GM13976 (cell line): Measurements from ENCODE around the gene COTL1.

ENCODE experiments used
- DNase-seq: peaks from one replicate; pipeline ENCODE4 v3.0.0; 2012; ENCODE audit warnings: low spot score
- in situ Hi-C: fragments of 300-500 bp; cut with MboI; formaldehyde crosslinking; loops from one replicate; pipeline ENCODE4 v1.12.0; 2022; ENCODE audit warnings: low sequenced_read_pairs, mixed read lengths, inconsistent platforms; ENCODE audit not compliant: unreplicated experiment
- TF ChIP-seq, protein P1 (sequence below): IDR thresholded peaks from 2 replicates; pipeline ENCODE4 v1.5.1; 2012; ENCODE audit warnings: borderline replicate concordance, mild to moderate bottlenecking; ENCODE audit not compliant: insufficient read depth; ENCODE audit errors: extremely low read depth, missing control alignments, control extremely low read depth

COTL1 gene

DNA sequence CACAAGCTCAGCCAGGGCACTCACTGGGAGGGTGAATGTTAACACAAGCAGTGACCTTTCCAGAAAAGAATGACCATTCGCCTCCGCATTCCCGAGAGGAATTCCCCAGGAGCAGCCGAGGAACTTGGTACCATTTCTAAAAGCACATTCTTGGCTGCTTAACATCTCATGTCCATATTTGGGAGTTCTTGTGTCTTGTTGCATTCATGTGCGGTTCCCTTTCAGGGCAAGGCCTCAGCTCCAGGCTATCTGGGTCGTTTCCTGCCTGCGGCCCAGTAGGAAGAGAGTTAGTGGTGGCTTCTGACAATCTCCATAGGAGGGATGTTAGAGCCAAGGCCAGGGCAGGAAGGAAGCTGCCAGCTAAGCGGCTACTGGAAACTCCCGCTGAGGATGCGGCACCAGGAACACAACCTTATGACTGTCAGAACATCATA lies 85.6 kb downstream of the COTL1 start:
- no peak for DNase-seq
- in situ Hi-C loops, result no loop called here
- TF ChIP-seq, protein P1, sequence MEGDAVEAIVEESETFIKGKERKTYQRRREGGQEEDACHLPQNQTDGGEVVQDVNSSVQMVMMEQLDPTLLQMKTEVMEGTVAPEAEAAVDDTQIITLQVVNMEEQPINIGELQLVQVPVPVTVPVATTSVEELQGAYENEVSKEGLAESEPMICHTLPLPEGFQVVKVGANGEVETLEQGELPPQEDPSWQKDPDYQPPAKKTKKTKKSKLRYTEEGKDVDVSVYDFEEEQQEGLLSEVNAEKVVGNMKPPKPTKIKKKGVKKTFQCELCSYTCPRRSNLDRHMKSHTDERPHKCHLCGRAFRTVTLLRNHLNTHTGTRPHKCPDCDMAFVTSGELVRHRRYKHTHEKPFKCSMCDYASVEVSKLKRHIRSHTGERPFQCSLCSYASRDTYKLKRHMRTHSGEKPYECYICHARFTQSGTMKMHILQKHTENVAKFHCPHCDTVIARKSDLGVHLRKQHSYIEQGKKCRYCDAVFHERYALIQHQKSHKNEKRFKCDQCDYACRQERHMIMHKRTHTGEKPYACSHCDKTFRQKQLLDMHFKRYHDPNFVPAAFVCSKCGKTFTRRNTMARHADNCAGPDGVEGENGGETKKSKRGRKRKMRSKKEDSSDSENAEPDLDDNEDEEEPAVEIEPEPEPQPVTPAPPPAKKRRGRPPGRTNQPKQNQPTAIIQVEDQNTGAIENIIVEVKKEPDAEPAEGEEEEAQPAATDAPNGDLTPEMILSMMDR, result no peak

GRCh38 chr16:84531671-84532111 lies 86.2 kb downstream of the COTL1 start:
- no peak for DNase-seq
- in situ Hi-C loops, result no loop called here

DNA sequence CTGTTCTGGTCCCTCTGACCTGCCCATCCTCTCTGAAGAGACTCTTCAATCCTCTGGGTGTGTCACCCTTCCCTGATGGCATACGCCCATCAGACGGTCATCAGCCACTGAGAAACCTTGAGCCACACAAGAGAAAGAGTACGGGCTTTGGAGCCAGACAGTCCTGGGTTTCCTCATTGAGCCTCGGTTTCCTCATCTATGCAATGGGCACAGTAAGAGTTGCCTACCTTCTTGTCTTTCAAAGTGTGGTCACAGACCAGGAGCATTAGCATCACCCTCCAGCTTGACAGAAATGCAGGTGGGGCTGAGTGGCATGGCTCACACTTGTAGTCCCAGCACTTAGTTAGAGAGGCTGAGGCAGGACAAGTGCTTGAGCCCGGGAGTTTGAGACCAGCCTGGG lies 87.3 kb downstream of the COTL1 start:
- TF ChIP-seq, protein P1, result no peak
- no peak for DNase-seq
- in situ Hi-C loops, result no loop called here

More at GRCh38 chr16:84531671-84532111, 86.2 kb downstream of the COTL1 start:
- TF ChIP-seq, protein P1, result no peak

DNA sequence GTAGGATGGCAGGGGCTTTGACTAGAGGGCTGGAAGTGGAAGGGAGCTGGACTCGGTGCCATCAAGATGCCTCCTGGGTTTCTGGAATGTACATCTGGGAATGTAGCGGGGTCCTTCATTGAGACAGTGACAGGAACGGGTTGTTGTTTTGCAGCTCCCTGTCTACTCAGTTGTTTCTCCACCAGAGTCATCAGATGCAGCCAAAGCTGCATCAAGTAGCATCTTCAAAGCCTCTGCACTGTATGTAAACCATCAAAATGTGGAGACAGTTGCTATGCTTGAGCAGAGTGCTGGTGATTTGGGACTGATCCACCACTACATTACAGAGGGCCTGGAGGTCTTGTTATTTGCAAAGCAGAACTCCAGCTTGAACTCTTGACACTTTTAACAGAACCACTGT lies 88.3 kb downstream of the COTL1 start:
- in situ Hi-C loops, result no loop called here
- TF ChIP-seq, protein P1, result no peak

GRCh38 chr16:84528322-84528721 lies 89.6 kb downstream of the COTL1 start:
- in situ Hi-C loops, result no loop called here
- TF ChIP-seq, protein P1, result no peak
- no peak for DNase-seq

More for the DNA sequence above, 88.3 kb downstream of the COTL1 start:
- DNase-seq, result no peak

GRCh38 chr16:84527532-84528269 lies 90.2 kb downstream of the COTL1 start:
- in situ Hi-C loops, result no loop called here
- TF ChIP-seq, protein P1, result no peak
- no peak for DNase-seq
